IPS-18c (cell line): Measurements from ENCODE around the gene DUOX1.
"Not testable (repeated sequence)": the region's sequence is repeated elsewhere in the genome, so short reads cannot be mapped to it uniquely, and the experiment has no call there.

Experiments used
- H3K4me3 ChIP-seq: 2 replicates; pipeline ENCODE4 v1.7.0; 2013; ENCODE audit warnings: low read depth, mild to moderate bottlenecking, low read length, moderate library complexity; ENCODE audit not compliant: insufficient read depth
- H3K9me3 ChIP-seq: one replicate; pipeline ENCODE4 v1.6.1; 2013; ENCODE audit warnings: mild to moderate bottlenecking, low read length, moderate library complexity; ENCODE audit not compliant: control insufficient read depth, insufficient read depth

Gene DUOX1

GRCh38 chr15:45129651-45130129 lies at the start of gene DUOX1, which contains the start of gene DUOXA1:
TSS of gene DUOX1 (plus strand) at chr15:45129994. CDS start at chr15:45131967, 1,973 bp downstream.
TSS of gene DUOXA1 (minus strand) at chr15:45129879. CDS start at chr15:45123014, 6,865 bp downstream.
- H3K9me3 ChIP-seq = no peaks in the 10 kb centered on the region
- peak within 1 kb of the TSS; percentile 49 for H3K4me3 ChIP-seq

- H3K4me3 ChIP-seq, H3K9me3 ChIP-seq: not testable (repeated sequence)
Measured at GRCh38 chr15:45080593-45080992, 49.2 kb upstream of the DUOX1 start.

- H3K9me3 ChIP-seq, H3K4me3 ChIP-seq: not testable (repeated sequence)
Measured at GRCh38 chr15:45082412-45082811, 47.4 kb upstream of the DUOX1 start.

- Histone ChIP-seq H3K9me3 (no peaks in the 10 kb centered on the region), H3K4me3 (no peak overlapping the region)
Measured at GRCh38 chr15:45083223-45083622, 46.6 kb upstream of the DUOX1 start.

- H3K4me3 ChIP-seq = no peak overlapping the region
- H3K9me3 ChIP-seq = no peaks in the 10 kb centered on the region
Measured at GRCh38 chr15:45084163-45084562, 45.6 kb upstream of the DUOX1 start.

- no peaks in the 10 kb centered on the region for H3K9me3 ChIP-seq
- no peak overlapping the region for H3K4me3 ChIP-seq
Measured at GRCh38 chr15:45087513-45087912, 42.3 kb upstream of the DUOX1 start.

GRCh38 chr15:45088801-45089711 lies 40.7 kb upstream of the DUOX1 start:
- Histone ChIP-seq H3K9me3 (no peaks in the 10 kb centered on the region), H3K4me3 (no peak overlapping the region)

- no peak overlapping the region for H3K4me3 ChIP-seq
- no peaks in the 10 kb centered on the region for H3K9me3 ChIP-seq
Measured at GRCh38 chr15:45089712-45090373, 40.0 kb upstream of the DUOX1 start.

GRCh38 chr15:45091161-45091560 lies 38.6 kb upstream of the DUOX1 start:
- H3K9me3 ChIP-seq = no peaks in the 10 kb centered on the region

GRCh38 chr15:45091576-45091975 lies 38.2 kb upstream of the DUOX1 start:
- H3K9me3 ChIP-seq = no peaks in the 10 kb centered on the region
- no peak overlapping the region for H3K4me3 ChIP-seq

More at GRCh38 chr15:45091161-45091560, 38.6 kb upstream of the DUOX1 start:
- H3K4me3 ChIP-seq = no peak overlapping the region

- Histone ChIP-seq H3K9me3 (no peaks in the 10 kb centered on the region), H3K4me3 (no peak overlapping the region)
Measured at GRCh38 chr15:45093013-45093412, 36.8 kb upstream of the DUOX1 start.

GRCh38 chr15:45093622-45094357 lies 36.0 kb upstream of the DUOX1 start:
- H3K9me3 ChIP-seq = no peaks in the 10 kb centered on the region
- H3K4me3 ChIP-seq = no peak overlapping the region

GRCh38 chr15:45094358-45094730 lies 35.5 kb upstream of the DUOX1 start:
- Histone ChIP-seq H3K9me3 (no peaks in the 10 kb centered on the region), H3K4me3 (no peak overlapping the region)

- H3K9me3 ChIP-seq = no peaks in the 10 kb centered on the region
- no peak overlapping the region for H3K4me3 ChIP-seq
Measured at GRCh38 chr15:45095661-45096060, 34.1 kb upstream of the DUOX1 start.

- Histone ChIP-seq H3K9me3 (no peaks in the 10 kb centered on the region), H3K4me3 (no peak overlapping the region)
Measured at GRCh38 chr15:45097466-45097865, 32.3 kb upstream of the DUOX1 start.

- no peaks in the 10 kb centered on the region for H3K9me3 ChIP-seq
- H3K4me3 ChIP-seq = no peak overlapping the region
Measured at GRCh38 chr15:45099549-45100165, 30.1 kb upstream of the DUOX1 start.
